Measurements from ENCODE around the gene AHSG. TPM values are rescaled to one million over a fixed set of nuclear protein-coding genes. Genes with fewer than 3 reads are reported as not detected.

The AHSG gene
- total and polyA plus RNA-seq, 2 donors (not counting 1 experiment from before 2014, with no cell fraction given): not detected

DNA sequence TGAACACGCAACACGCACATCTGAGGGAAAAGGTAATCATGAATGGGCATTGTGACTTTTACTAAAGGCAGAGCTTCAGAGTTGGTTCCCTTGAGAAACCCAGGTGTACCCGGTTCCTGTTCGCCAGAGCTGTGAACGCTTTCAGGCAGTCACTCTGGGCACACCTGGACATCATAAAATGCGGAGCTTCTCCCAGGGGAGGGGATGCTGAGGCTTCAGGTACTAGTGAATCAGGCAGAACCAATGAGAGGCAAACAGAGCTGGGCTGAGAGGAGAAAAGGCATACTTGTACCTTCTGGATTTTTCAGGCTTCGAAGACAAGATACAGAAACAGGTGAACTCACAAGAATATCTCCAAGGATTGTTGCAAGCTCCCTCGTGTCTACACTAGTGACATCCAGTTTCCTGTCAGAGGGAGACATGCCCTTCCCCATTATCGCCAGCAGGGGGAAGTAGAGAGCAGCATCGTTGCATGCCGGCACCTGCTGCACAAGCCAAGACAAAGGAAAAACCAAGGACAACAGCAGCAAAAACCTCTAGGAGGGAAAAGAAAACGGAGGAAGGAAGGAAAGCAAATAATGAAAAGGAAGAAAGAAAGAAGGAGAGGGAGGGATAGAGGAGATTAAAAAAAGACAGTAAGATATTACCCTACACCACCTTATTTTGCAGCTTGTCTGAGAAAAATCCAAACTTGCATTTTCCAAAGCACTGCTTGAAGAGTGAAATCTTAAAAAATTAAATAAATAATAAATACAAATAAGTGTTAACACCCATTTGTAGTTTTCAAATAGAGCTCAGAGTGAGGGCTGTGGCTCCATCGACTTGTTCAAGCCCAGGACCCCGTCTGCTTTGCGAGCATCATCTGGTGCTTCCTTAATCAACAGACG, 2.0 kb downstream of the AHSG start:
- TF ChIP-seq, protein P1, sequence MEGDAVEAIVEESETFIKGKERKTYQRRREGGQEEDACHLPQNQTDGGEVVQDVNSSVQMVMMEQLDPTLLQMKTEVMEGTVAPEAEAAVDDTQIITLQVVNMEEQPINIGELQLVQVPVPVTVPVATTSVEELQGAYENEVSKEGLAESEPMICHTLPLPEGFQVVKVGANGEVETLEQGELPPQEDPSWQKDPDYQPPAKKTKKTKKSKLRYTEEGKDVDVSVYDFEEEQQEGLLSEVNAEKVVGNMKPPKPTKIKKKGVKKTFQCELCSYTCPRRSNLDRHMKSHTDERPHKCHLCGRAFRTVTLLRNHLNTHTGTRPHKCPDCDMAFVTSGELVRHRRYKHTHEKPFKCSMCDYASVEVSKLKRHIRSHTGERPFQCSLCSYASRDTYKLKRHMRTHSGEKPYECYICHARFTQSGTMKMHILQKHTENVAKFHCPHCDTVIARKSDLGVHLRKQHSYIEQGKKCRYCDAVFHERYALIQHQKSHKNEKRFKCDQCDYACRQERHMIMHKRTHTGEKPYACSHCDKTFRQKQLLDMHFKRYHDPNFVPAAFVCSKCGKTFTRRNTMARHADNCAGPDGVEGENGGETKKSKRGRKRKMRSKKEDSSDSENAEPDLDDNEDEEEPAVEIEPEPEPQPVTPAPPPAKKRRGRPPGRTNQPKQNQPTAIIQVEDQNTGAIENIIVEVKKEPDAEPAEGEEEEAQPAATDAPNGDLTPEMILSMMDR (conservative IDR thresholded peaks at IDR 0.05 in 1 of 2, IDR thresholded peaks at IDR 0.05 in 1 of 2; ENCODE audit: low read depth in 1 of 2, low read length in 2 of 2): peak; percentile 98 to 99
- TF ChIP-seq EZH2 (IDR thresholded peaks at IDR 0.05; ENCODE audit: low read length, missing control alignments): no peak

DNA sequence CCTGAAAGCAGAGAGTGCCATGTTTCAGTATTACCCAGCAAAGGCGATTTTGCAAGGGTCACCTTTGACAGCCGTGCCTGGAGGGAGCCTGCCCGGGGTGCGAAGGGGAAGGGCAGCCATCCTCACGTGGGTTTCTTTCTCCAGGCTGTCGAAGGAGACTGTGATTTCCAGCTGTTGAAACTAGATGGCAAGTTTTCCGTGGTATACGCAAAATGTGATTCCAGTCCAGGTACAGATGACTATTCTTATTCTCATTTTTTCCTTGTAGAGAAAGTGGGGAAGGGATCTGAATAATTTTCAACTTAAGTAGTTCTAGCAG, 3.4 kb downstream of the AHSG start:
- no peak overlapping the region for H2AFZ ChIP-seq (ENCODE audit: low read length)
- H3K9me3 ChIP-seq (ENCODE audit: control insufficient read depth, insufficient read depth, low read depth, low read length): no peaks in the 10 kb centered on the region
- no peaks in the 10 kb centered on the region for H3K4me1 ChIP-seq (ENCODE audit: control insufficient read depth, extremely low read depth, insufficient read depth, low read length)
- no peaks in the 10 kb centered on the region for H4K20me1 ChIP-seq (ENCODE audit: control insufficient read depth, extremely low read depth, insufficient read depth, low read length)
- H3K27ac ChIP-seq (ENCODE audit: insufficient read depth, low read length): no peak overlapping the region
- DNase-seq (ENCODE audit: low read depth in 2 of 2): no peak
- no peak overlapping the region for H3K4me3 ChIP-seq (replicated peaks in 1 of 4; ENCODE audit: control extremely low read depth in 1 of 4, insufficient read depth in 1 of 4, low read depth in 3 of 4, low read length in 4 of 4)
- no peaks in the 10 kb centered on the region for H3K79me2 ChIP-seq (ENCODE audit: control insufficient read depth, insufficient read depth, low read length)
- H3K4me2 ChIP-seq (ENCODE audit: extremely low read depth, insufficient read depth, low read length): no peak overlapping the region
- TF ChIP-seq, protein P1 (conservative IDR thresholded peaks at IDR 0.05 in 1 of 2, IDR thresholded peaks at IDR 0.05 in 1 of 2; ENCODE audit: low read depth in 1 of 2, low read length in 2 of 2): no peak
- TF ChIP-seq EZH2 (IDR thresholded peaks at IDR 0.05; ENCODE audit: low read length, missing control alignments): no peak
- no peaks in the 10 kb centered on the region for H3K36me3 ChIP-seq (ENCODE audit: control insufficient read depth, insufficient read depth, low read length)
- H3K27me3 ChIP-seq (ENCODE audit: control insufficient read depth, insufficient read depth, low read length): peaks cover 9% of the 10 kb centered on the region
- no peak overlapping the region for H3K9ac ChIP-seq (ENCODE audit: insufficient read depth, low read length)

More for the DNA sequence above, 2.0 kb downstream of the AHSG start:
- Histone ChIP-seq H3K79me2 (ENCODE audit: control insufficient read depth, insufficient read depth, low read length) (no peaks in the 10 kb centered on the region), H3K9me3 (ENCODE audit: control insufficient read depth, insufficient read depth, low read depth, low read length) (no peaks in the 10 kb centered on the region), H3K4me1 (ENCODE audit: control insufficient read depth, extremely low read depth, insufficient read depth, low read length) (no peaks in the 10 kb centered on the region), H3K27ac (ENCODE audit: insufficient read depth, low read length) (no peak overlapping the region), H3K27me3 (ENCODE audit: control insufficient read depth, insufficient read depth, low read length) (peaks cover 9% of the 10 kb centered on the region), H3K9ac (ENCODE audit: insufficient read depth, low read length) (no peak overlapping the region), H3K4me3 (replicated peaks in 1 of 4; ENCODE audit: control extremely low read depth in 1 of 4, insufficient read depth in 1 of 4, low read depth in 3 of 4, low read length in 4 of 4) (no peak overlapping the region), H3K36me3 (ENCODE audit: control insufficient read depth, insufficient read depth, low read length) (no peaks in the 10 kb centered on the region), H2AFZ (ENCODE audit: low read length) (no peak overlapping the region), H3K4me2 (ENCODE audit: extremely low read depth, insufficient read depth, low read length) (no peak overlapping the region), H4K20me1 (ENCODE audit: control insufficient read depth, extremely low read depth, insufficient read depth, low read length) (no peaks in the 10 kb centered on the region)
- peak; percentile 42 to 66 for DNase-seq (ENCODE audit: low read depth in 2 of 2)

DNA sequence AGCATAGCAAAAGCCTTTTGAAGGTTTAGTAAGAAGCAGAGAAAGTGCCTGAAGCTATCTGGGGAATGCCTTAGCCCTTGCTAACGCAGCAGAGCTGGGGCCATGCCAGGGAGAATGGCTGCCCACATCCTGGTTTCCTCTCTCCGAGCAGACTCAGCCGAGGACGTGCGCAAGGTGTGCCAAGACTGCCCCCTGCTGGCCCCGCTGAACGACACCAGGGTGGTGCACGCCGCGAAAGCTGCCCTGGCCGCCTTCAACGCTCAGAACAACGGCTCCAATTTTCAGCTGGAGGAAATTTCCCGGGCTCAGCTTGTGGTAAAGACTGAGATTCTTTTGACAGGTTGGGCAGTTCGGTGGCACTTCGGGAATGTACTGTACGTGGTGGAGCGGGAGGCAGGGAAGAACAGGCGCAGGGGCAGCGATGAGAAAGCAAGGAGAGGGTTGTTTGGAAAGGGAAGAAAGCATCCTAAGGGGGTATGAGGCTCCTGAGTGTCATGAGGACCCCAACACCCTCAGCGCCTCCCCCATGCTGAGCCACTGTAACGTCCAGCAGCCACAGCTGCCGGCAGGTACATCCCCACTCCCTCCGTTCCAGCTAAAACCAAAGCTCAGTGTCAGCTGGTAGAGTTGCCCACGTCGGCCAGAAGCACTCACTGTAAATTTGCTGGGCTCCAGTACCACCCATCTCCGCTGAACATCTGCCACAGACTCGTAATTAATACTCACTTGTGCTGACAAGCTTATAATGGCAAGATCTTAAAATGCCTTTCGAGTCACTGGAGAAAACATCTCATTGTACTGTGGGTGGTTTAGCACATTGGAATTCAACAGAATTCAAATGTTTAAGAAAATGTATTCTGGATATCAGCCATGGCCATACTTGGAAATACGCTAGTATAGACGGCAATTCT, 4.4 kb downstream of the AHSG start:
- Histone ChIP-seq H2AFZ (ENCODE audit: low read length) (peak overlapping the region; percentile 6), H3K9me3 (ENCODE audit: control insufficient read depth, insufficient read depth, low read depth, low read length) (no peaks in the 10 kb centered on the region), H3K79me2 (ENCODE audit: control insufficient read depth, insufficient read depth, low read length) (no peaks in the 10 kb centered on the region), H3K4me1 (ENCODE audit: control insufficient read depth, extremely low read depth, insufficient read depth, low read length) (no peaks in the 10 kb centered on the region), H3K4me3 (replicated peaks in 1 of 4; ENCODE audit: control extremely low read depth in 1 of 4, insufficient read depth in 1 of 4, low read depth in 3 of 4, low read length in 4 of 4) (peak overlapping the region in 2 of 4 experiments; percentile 13 to 44), H3K27ac (ENCODE audit: insufficient read depth, low read length) (no peak overlapping the region), H3K27me3 (ENCODE audit: control insufficient read depth, insufficient read depth, low read length) (peaks cover 9% of the 10 kb centered on the region), H3K4me2 (ENCODE audit: extremely low read depth, insufficient read depth, low read length) (peak overlapping the region; percentile 67), H3K9ac (ENCODE audit: insufficient read depth, low read length) (no peak overlapping the region), H3K36me3 (ENCODE audit: control insufficient read depth, insufficient read depth, low read length) (no peaks in the 10 kb centered on the region), H4K20me1 (ENCODE audit: control insufficient read depth, extremely low read depth, insufficient read depth, low read length) (no peaks in the 10 kb centered on the region)
- TF ChIP-seq, protein P1 (conservative IDR thresholded peaks at IDR 0.05 in 1 of 2, IDR thresholded peaks at IDR 0.05 in 1 of 2; ENCODE audit: low read depth in 1 of 2, low read length in 2 of 2): peak; percentile 83 to 94
- peak; percentile 29 for TF ChIP-seq EZH2 (IDR thresholded peaks at IDR 0.05; ENCODE audit: low read length, missing control alignments)
- DNase-seq (ENCODE audit: low read depth in 2 of 2): peak; percentile 93 to 95

Data from fibroblast of lung (primary cell).